IMR-90 (cell line): ENCODE results near the gene HAGH. TPM values are rescaled to one million over a fixed set of nuclear protein-coding genes. Genes with fewer than 3 reads are reported as not detected.
A peak's percentile ranks its signal among the peaks of the same experiment; 100 is the strongest.

Experiments used
- ATAC-seq: fragments of 200-7000 bp; cut with Tn5 transposase; 2 replicates; pipeline ENCODE4 v1.9.1; 2020; ENCODE audit warnings: low read depth, mild to moderate bottlenecking, moderate library complexity
- BruUV-seq: library from RNA; stranded (reverse); fragments of 400-500 nt; replicated peaks from 2 replicates; lab custom pipeline; 2021; lab: Mats Ljungman, UMichigan
- CTCF ChIA-PET: fragments of 300-600 bp; formaldehyde crosslinking; extraction: SDS; loops from one replicate; lab custom pipeline; 2021; ENCODE audit warnings: antibody characterized with exemption; lab: Yijun Ruan, JAX
- POLR2A ChIA-PET: fragments of 300-600 bp; sonication (Branson Sonifier 250); formaldehyde crosslinking; loops from one replicate; lab custom pipeline; 2022; ENCODE audit warnings: antibody characterized with exemption; ENCODE audit not compliant: unreplicated experiment; lab: Charles Lee
- DNase-seq: peaks from one replicate; pipeline ENCODE4 v3.0.0; 2013
- H2AFZ ChIP-seq: replicated peaks from 2 replicates; pipeline ENCODE3; 2013; ENCODE audit warnings: low read length, mild to moderate bottlenecking; ENCODE audit not compliant: poor library complexity
- H2AK5ac ChIP-seq: 2 replicates; pipeline ENCODE4 v1.6.1; 2013; ENCODE audit warnings: low read depth, low read length, inconsistent platforms
- H2AK9ac ChIP-seq: replicated peaks from 2 replicates; pipeline ENCODE3; 2013; ENCODE audit warnings: mild to moderate bottlenecking, low read depth, low read length, moderate library complexity; ENCODE audit not compliant: poor library complexity
- H2BK120ac ChIP-seq: 2 replicates; pipeline ENCODE4 v1.6.1; 2013; ENCODE audit warnings: low read depth, low read length, inconsistent platforms
- H2BK15ac ChIP-seq: 3 replicates; pipeline ENCODE4 v1.6.1; 2013; ENCODE audit warnings: low read depth, low read length, inconsistent platforms
- H2BK20ac ChIP-seq: 2 replicates; pipeline ENCODE4 v1.6.1; 2013; ENCODE audit warnings: low read depth, mild to moderate bottlenecking, inconsistent platforms, low read length, moderate library complexity
- H2BK5ac ChIP-seq: 2 replicates; pipeline ENCODE4 v1.6.1; 2013; ENCODE audit warnings: mild to moderate bottlenecking, low read depth, low read length, inconsistent platforms; ENCODE audit not compliant: poor library complexity, severe bottlenecking
- H3K14ac ChIP-seq: replicated peaks from 2 replicates; pipeline ENCODE4 v1.6.1; 2013; ENCODE audit warnings: low read depth, low read length, inconsistent platforms
- H3K18ac ChIP-seq: 2 replicates; pipeline ENCODE4 v1.6.1; 2013; ENCODE audit warnings: low read depth, low read length, control low read depth
- H3K23ac ChIP-seq: 2 replicates; pipeline ENCODE4 v1.6.1; 2013; ENCODE audit warnings: low read depth, low read length, inconsistent platforms
- H3K27ac ChIP-seq: 2 replicates; pipeline ENCODE4 v1.5.1; 2013; ENCODE audit warnings: mild to moderate bottlenecking, control low read depth, low read length; ENCODE audit not compliant: insufficient read depth
- H3K27me3 ChIP-seq: 2 replicates; pipeline ENCODE4 v1.6.1; 2013; ENCODE audit warnings: low read length; ENCODE audit not compliant: control insufficient read depth, insufficient read depth
- H3K36me3 ChIP-seq: 2 replicates; pipeline ENCODE4 v1.6.1; 2013; ENCODE audit warnings: low read length, mixed read lengths; ENCODE audit not compliant: control insufficient read depth, insufficient read depth
- H3K4ac ChIP-seq: 2 replicates; pipeline ENCODE4 v1.6.1; 2013; ENCODE audit warnings: low read depth, low read length, inconsistent platforms
- H3K4me1 ChIP-seq: 2 replicates; pipeline ENCODE4 v1.6.1; 2013; ENCODE audit warnings: low read length, mixed read lengths; ENCODE audit not compliant: control insufficient read depth, insufficient read depth
- H3K4me2 ChIP-seq: 2 replicates; pipeline ENCODE4 v1.6.1; 2013; ENCODE audit warnings: low read depth, mild to moderate bottlenecking, control low read depth, low read length, moderate library complexity
- H3K4me3 ChIP-seq: 2 replicates; pipeline ENCODE4 v1.5.1; 2013; ENCODE audit warnings: low read depth, mild to moderate bottlenecking, control low read depth, low read length, moderate library complexity; ENCODE audit not compliant: insufficient read depth
- H3K56ac ChIP-seq: 2 replicates; pipeline ENCODE4 v1.6.1; 2013; ENCODE audit warnings: low read length, inconsistent platforms; ENCODE audit not compliant: insufficient read depth; ENCODE audit errors: extremely low read depth
- H3K79me1 ChIP-seq, 2 experiments: 2 replicates each; pipeline ENCODE4 v1.6.1; 2013; ENCODE audit warnings: low read length in 2 of 2, inconsistent platforms in 1 of 2, low read depth in 1 of 2
- H3K9ac ChIP-seq: 2 replicates; pipeline ENCODE4 v1.6.1; 2013; ENCODE audit warnings: low read depth, low read length, control low read depth
- H3K9me1 ChIP-seq: 2 replicates; pipeline ENCODE4 v1.6.1; 2013; ENCODE audit warnings: low read length, inconsistent platforms; ENCODE audit not compliant: insufficient read depth
- H3K9me3 ChIP-seq: 2 replicates; pipeline ENCODE4 v1.6.1; 2013; ENCODE audit warnings: low read length; ENCODE audit not compliant: control insufficient read depth, insufficient read depth
- H4K20me1 ChIP-seq: 2 replicates; pipeline ENCODE4 v1.6.1; 2013; ENCODE audit warnings: low read length, inconsistent platforms; ENCODE audit not compliant: insufficient read depth
- H4K5ac ChIP-seq: 2 replicates; pipeline ENCODE4 v1.6.1; 2013; ENCODE audit warnings: mild to moderate bottlenecking, low read depth, low read length, control low read depth
- H4K8ac ChIP-seq, 2 experiments: 2 replicates each; pipeline ENCODE4 v1.6.1; 2013; ENCODE audit warnings: low read depth in 2 of 2, low read length in 2 of 2, control low read depth in 1 of 2, inconsistent platforms in 1 of 2
- H4K91ac ChIP-seq: 2 replicates; pipeline ENCODE4 v1.6.1; 2013; ENCODE audit warnings: low read depth, low read length, inconsistent platforms; ENCODE audit not compliant: insufficient read depth
- CHD1 ChIP-seq: IDR thresholded peaks from 2 replicates; pipeline ENCODE4 v1.6.1; 2012; ENCODE audit warnings: low read depth, low read length, improper control_type of control experiment
- CTCF ChIP-seq: conservative IDR thresholded peaks from 2 replicates; pipeline ENCODE4 v1.5.1; 2012; ENCODE audit warnings: mild to moderate bottlenecking, low read depth, low read length, improper control_type of control experiment
- FOS ChIP-seq: fragments of 150-350 bp; IDR thresholded peaks from 2 replicates; pipeline ENCODE4 v1.6.1; 2016; ENCODE audit warnings: low read depth, low read length
- MAFK ChIP-seq: IDR thresholded peaks from 2 replicates; pipeline ENCODE4 v1.6.1; 2012; ENCODE audit warnings: low read depth, low read length, improper control_type of control experiment
- MXI1 ChIP-seq: IDR thresholded peaks from 2 replicates; pipeline ENCODE4 v1.6.1; 2012; ENCODE audit warnings: low read depth, mild to moderate bottlenecking, low read length, moderate library complexity, borderline replicate concordance
- RFX5 ChIP-seq: IDR thresholded peaks from 2 replicates; pipeline ENCODE4 v1.8.0; 2012; ENCODE audit warnings: low read depth, mild to moderate bottlenecking, low read length, moderate library complexity
- SMC3 ChIP-seq: fragments of 150-350 bp; IDR thresholded peaks from 2 replicates; pipeline ENCODE4 v1.6.1; 2016; ENCODE audit warnings: low read depth, mild to moderate bottlenecking, antibody characterized with exemption, low read length, moderate library complexity
- USF2 ChIP-seq: fragments of 150-350 bp; IDR thresholded peaks from 2 replicates; pipeline ENCODE4 v1.6.1; 2017; ENCODE audit warnings: mild to moderate bottlenecking, antibody characterized with exemption, low read length, low read depth
- WGBS, 2 experiments: methylation state at CpG; one replicate each; pipeline versions ENCODE4 v1.1.5 to v1.1.7; 2013; ENCODE audit warnings: missing lambda C conversion rate in 2 of 2; ENCODE audit not compliant: insufficient read length in 1 of 2; ENCODE audit errors: extremely low coverage in 2 of 2; 5-methylcytosine and 5-hydroxymethylcytosine counted together
- dilution Hi-C: fragments of 300-500 bp; cut with HindIII; formaldehyde crosslinking; loops from one replicate; pipeline ENCODE4 v1.14.3; 2018; ENCODE audit warnings: low sequenced_read_pairs; ENCODE audit not compliant: unreplicated experiment
- in situ Hi-C: fragments of 300-500 bp; cut with MboI; formaldehyde crosslinking; loops from 3 replicates; pipeline ENCODE4 v1.14.3; 2019; ENCODE audit warnings: low sequenced_read_pairs, inconsistent platforms, mixed read lengths
- intact Hi-C: fragments of 100-400 bp; cut with micrococcal nuclease; formaldehyde crosslinking; loops from 2 replicates; pipeline ENCODE4 v1.10.0; 2022
- polyA plus RNA-seq, 3 experiments: library from polyadenylated mRNA; depleted of rRNA; stranded (reverse); fragments of >200 nt; gene quantifications; 2 replicates each; pipeline ENCODE4 v1.2.3, GENCODE V29; 2012; ENCODE audit warnings: low replicate concordance in 1 of 3
- total RNA-seq: library from RNA; depleted of rRNA; stranded (reverse); fragments of >200 nt; gene quantifications from 2 replicates; pipeline ENCODE4 v1.2.3, GENCODE V29; 2012

HAGH gene
- total and polyA plus RNA-seq, 2 of the 4 experiments (the other 2 are of a cell fraction), result 30.8 to 52.2 TPM

- peak overlapping the region; percentile 55 for H2AK9ac ChIP-seq
- no peak overlapping the region for H4K5ac ChIP-seq
- no peak overlapping the region for H2BK20ac ChIP-seq
- H3K4ac ChIP-seq, result no peak overlapping the region
- WGBS, 2 experiments, result 96% methylated on average over 29 of the region's 44 CpGs; no CpG with 5 or more reads in 1 of the 2 experiments
- H3K9ac ChIP-seq, result no peak overlapping the region
- H3K79me1 ChIP-seq, result peaks cover 0 to 17% of the 10 kb centered on the region in 2 experiments; a peak in 2 of 4 replicates
- CTCF ChIA-PET, result no interaction called here
- no TSS peak for BruUV-seq
- H3K27ac ChIP-seq, result no peak overlapping the region
- no peaks in the 10 kb centered on the region for H3K4me1 ChIP-seq
- ATAC-seq, result no peak
- H3K36me3 ChIP-seq, result peaks cover 33% of the 10 kb centered on the region
- intact Hi-C loops (no loop called here), dilution Hi-C loops (no loop called here), in situ Hi-C loops (no loop called here)
- H3K4me3 ChIP-seq, result no peak overlapping the region
- H3K56ac ChIP-seq, result no peak overlapping the region
- no peak overlapping the region for H3K18ac ChIP-seq
- H3K4me2 ChIP-seq, result no peak overlapping the region
- TF ChIP-seq RFX5, result no peak
- TF ChIP-seq USF2, result no peak
- TF ChIP-seq MXI1, result no peak
- no peak for TF ChIP-seq MAFK
- TF ChIP-seq CTCF, result no peak
- no peak for TF ChIP-seq CHD1
- TF ChIP-seq FOS, result no peak
- TF ChIP-seq SMC3, result no peak
- POLR2A ChIA-PET, result no interaction called here
- H3K27me3 ChIP-seq, result no peaks in the 10 kb centered on the region
- DNase-seq, result no peak
- H2AFZ ChIP-seq, result no peak overlapping the region
- no peak overlapping the region for H4K91ac ChIP-seq
- no peak overlapping the region for H4K8ac ChIP-seq
- no peak overlapping the region for H2AK5ac ChIP-seq
- H4K20me1 ChIP-seq, result peaks cover 19% of the 10 kb centered on the region
- H2BK5ac ChIP-seq, result no peak overlapping the region
- H2BK120ac ChIP-seq, result no peak overlapping the region
- no peak overlapping the region for H2BK15ac ChIP-seq
- H3K14ac ChIP-seq, result no peak overlapping the region
- H3K9me1 ChIP-seq, result 0 out of 2 replicates have a peak, but pooled peaks cover 2% of the 10 kb centered on the region
- H3K9me3 ChIP-seq, result no peaks in the 10 kb centered on the region
- H3K23ac ChIP-seq, result no peak overlapping the region
Observed at GRCh38 chr16:1790611-1791255, 35.9 kb downstream of the HAGH start.
